A204.1 (cell line): ENCODE data around the gene TDRD5.

Experiments
- FAIRE-seq: peaks from 2 replicates; lab custom pipeline; 2012; peaks lifted over from hg19 to GRCh38; lab: Jason Lieb, UNC

TDRD5 gene

GRCh38 chr1:179591592-179592580, at the start of gene TDRD5:
TSS of gene TDRD5 (plus strand) at chr1:179591832. CDS start at chr1:179592616, 784 bp downstream.
- FAIRE-seq: no peak

- FAIRE-seq: no peak
Measured at GRCh38 chr1:179545321-179545720, 46.3 kb upstream of the TDRD5 start.

GRCh38 chr1:179547021-179547535, 44.6 kb upstream of the TDRD5 start:
- FAIRE-seq: no peak

GRCh38 chr1:179548666-179549367, 42.8 kb upstream of the TDRD5 start:
- FAIRE-seq: no peak

GRCh38 chr1:179549368-179549700, 42.3 kb upstream of the TDRD5 start:
- FAIRE-seq: no peak

- FAIRE-seq: no peak
Measured at GRCh38 chr1:179550746-179551682, 40.6 kb upstream of the TDRD5 start.

GRCh38 chr1:179554427-179554826, 37.2 kb upstream of the TDRD5 start:
- no peak for FAIRE-seq

- FAIRE-seq: no peak
Measured at GRCh38 chr1:179558078-179558477, 33.6 kb upstream of the TDRD5 start.

- FAIRE-seq: no peak
Measured at GRCh38 chr1:179575497-179576314, 15.9 kb upstream of the TDRD5 start, which contains the start of gene NPHS2. TSS of gene NPHS2 (minus strand) at chr1:179575948. CDS start at chr1:179575864, 84 bp downstream.

- FAIRE-seq: no peak
Measured at GRCh38 chr1:179576509-179576908, 15.1 kb upstream of the TDRD5 start.

- no peak for FAIRE-seq
Measured at GRCh38 chr1:179583771-179584320, 7.8 kb upstream of the TDRD5 start.

GRCh38 chr1:179586107-179586823, 5.4 kb upstream of the TDRD5 start:
- no peak for FAIRE-seq

- no peak for FAIRE-seq
Measured at GRCh38 chr1:179587336-179587735, 4.3 kb upstream of the TDRD5 start.

- no peak for FAIRE-seq
Measured at GRCh38 chr1:179588425-179589024, 3.1 kb upstream of the TDRD5 start.

- FAIRE-seq: no peak
Measured at GRCh38 chr1:179589509-179589908, 2.1 kb upstream of the TDRD5 start.

GRCh38 chr1:179590671-179591070, 961 bp upstream of the TDRD5 start:
- FAIRE-seq: no peak

GRCh38 chr1:179591253-179591591, 410 bp upstream of the TDRD5 start:
- no peak for FAIRE-seq

GRCh38 chr1:179598631-179599030, 7.0 kb downstream of the TDRD5 start:
- FAIRE-seq: no peak

GRCh38 chr1:179599623-179600249, 8.1 kb downstream of the TDRD5 start:
- no peak for FAIRE-seq
